MCF 10A (cell line): ENCODE measurements around the gene MAP1LC3B. TPM values are rescaled to one million over a fixed set of nuclear protein-coding genes. Genes with fewer than 3 reads are reported as not detected.

Source experiments
- BruUV-seq: library from RNA; stranded (reverse); fragments of 400-500 nt; replicated peaks from 2 replicates; lab custom pipeline; 2021; lab: Mats Ljungman, UMichigan
- CTCF ChIA-PET: fragments of 300-600 bp; sonication (Branson Sonifier 250); formaldehyde crosslinking; extraction: SDS; loops from one replicate; lab custom pipeline; 2021; ENCODE audit warnings: antibody characterized with exemption, inconsistent platforms; lab: Yijun Ruan, JAX
- POLR2A ChIA-PET: fragments of 300-600, 350-650 bp; sonication (Branson Sonifier 250); formaldehyde crosslinking; extraction: SDS; loops from one replicate; lab custom pipeline; 2020; ENCODE audit warnings: antibody characterized with exemption, inconsistent platforms; lab: Yijun Ruan, JAX
- DNase-seq: peaks from one replicate; pipeline ENCODE4 v3.0.0-alpha.2; 2018; ENCODE audit not compliant: unreplicated experiment
- H3K27ac Mint-ChIP-seq: one replicate; pipeline ENCODE4 v1.8.0; 2022; ENCODE audit warnings: mild to moderate bottlenecking, low read depth, mixed read lengths; ENCODE audit not compliant: unreplicated experiment
- H3K27me3 Mint-ChIP-seq: one replicate; pipeline ENCODE4 v1.8.0; 2022; ENCODE audit warnings: mixed read lengths; ENCODE audit not compliant: insufficient read depth, unreplicated experiment
- H3K36me3 Mint-ChIP-seq: one replicate; pipeline ENCODE4 v1.8.0; 2022; ENCODE audit warnings: mild to moderate bottlenecking, moderate library complexity, mixed read lengths; ENCODE audit not compliant: insufficient read depth, unreplicated experiment
- H3K4me1 Mint-ChIP-seq: one replicate; pipeline ENCODE4 v1.8.0; 2022; ENCODE audit warnings: mixed read lengths; ENCODE audit not compliant: insufficient read depth, unreplicated experiment
- H3K4me3 Mint-ChIP-seq: one replicate; pipeline ENCODE4 v1.8.0; 2022; ENCODE audit warnings: mild to moderate bottlenecking, moderate library complexity, mixed read lengths; ENCODE audit not compliant: unreplicated experiment
- H3K9me3 Mint-ChIP-seq: one replicate; pipeline ENCODE4 v1.8.0; 2022; ENCODE audit warnings: mixed read lengths; ENCODE audit not compliant: unreplicated experiment
- intact Hi-C: fragments of 100-400 bp; cut with micrococcal nuclease; formaldehyde crosslinking; loops from 2 replicates; pipeline ENCODE4 v1.14.1; 2022
- total RNA-seq: library from RNA; stranded (reverse); gene quantifications from 2 replicates; pipeline ENCODE4 v1.2.3, GENCODE V29; 2022
- TF ChIP-seq, protein P1 (sequence below): fragments of 200-600 bp; IDR thresholded peaks from one replicate; pipeline ENCODE4 v1.8.0; 2022; ENCODE audit warnings: antibody characterized with exemption, mild to moderate bottlenecking; ENCODE audit not compliant: unreplicated experiment

Gene MAP1LC3B
- total RNA-seq, 1 experiment from 2014 or later: 271 TPM

DNA sequence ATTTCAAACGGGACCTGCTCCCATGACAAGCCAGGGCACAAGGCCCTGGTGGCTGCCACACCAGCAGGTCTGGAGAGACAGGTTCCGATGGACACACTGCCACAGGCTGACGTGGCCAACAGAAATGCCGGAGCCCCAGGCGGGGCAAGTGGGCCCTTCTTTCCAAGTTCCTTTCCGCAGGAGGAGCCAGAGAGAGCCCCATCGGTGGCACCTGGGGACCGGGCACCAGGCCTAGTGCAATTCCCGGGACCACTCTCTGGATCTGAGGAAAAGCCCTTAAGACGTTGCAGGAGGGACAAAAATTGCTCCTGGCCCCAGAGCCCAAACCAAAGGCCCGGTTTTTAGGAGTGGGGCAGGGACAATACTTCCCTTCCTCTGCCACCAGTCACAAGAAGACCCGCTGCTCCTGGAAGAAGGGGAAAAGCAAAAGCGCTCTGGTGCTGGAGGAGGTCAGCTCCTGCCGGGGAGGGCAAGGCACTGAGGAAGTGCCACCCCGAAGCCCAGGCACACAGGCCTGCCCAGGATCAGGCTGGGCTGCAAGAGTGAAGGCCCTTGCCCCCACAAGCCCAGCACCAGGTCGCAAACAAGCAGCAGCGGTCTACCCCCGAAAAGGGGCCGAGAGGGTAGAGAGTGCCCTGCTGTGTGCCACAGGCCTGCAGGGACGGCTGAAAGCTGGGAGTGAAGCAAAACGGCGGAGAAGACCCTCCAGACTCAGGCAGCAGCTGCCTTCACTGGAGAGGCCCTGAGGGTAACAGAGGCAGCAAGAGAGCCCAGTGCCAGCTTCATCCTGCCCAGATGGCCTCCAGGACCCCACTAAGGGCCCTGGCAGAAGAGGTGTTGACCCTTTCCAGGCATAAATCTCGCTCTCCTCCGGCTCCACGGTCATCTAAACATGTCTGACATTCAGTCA, 29.1 kb downstream of the MAP1LC3B start:
- CTCF ChIA-PET: interaction anchor here (0.7 to 1.9 kb wide), 4 partner anchors 14 to 215 kb away, joined by 3 to 6 read pairs (median 4); no protein-coding TSS in a partner anchor
- H3K36me3 Mint-ChIP-seq: peaks cover 61% of the 10 kb centered on the region

DNA sequence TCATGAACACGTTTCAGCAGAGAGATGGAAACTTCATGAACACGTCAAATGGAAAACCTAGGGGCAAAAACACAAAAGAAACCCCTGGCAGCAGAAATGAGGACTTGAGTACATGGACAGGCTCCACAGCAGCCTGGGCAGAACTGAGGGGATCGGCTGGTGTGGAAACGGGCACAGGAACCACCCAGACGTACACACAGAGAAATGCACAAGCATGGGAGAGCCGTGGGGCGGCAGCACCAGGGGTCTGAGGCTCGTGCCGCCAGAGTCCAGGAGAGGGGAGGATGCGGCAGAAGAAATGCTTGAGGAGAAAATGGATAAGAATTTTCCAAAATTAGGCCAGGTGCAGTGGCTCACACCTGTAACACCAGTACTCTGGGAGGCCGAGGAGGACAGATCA, 30.0 kb downstream of the MAP1LC3B start:
- H3K36me3 Mint-ChIP-seq: peaks cover 52% of the 10 kb centered on the region
- H3K4me1 Mint-ChIP-seq: no peaks in the 10 kb centered on the region
- no peaks in the 10 kb centered on the region for H3K27me3 Mint-ChIP-seq
- ChIA-PET POLR2A (no interaction called here), CTCF (interaction anchor here (0.6 kb wide), 1 partner anchor 556 kb away, joined by 3 read pairs; no protein-coding TSS in a partner anchor)
- TF ChIP-seq, protein P1, sequence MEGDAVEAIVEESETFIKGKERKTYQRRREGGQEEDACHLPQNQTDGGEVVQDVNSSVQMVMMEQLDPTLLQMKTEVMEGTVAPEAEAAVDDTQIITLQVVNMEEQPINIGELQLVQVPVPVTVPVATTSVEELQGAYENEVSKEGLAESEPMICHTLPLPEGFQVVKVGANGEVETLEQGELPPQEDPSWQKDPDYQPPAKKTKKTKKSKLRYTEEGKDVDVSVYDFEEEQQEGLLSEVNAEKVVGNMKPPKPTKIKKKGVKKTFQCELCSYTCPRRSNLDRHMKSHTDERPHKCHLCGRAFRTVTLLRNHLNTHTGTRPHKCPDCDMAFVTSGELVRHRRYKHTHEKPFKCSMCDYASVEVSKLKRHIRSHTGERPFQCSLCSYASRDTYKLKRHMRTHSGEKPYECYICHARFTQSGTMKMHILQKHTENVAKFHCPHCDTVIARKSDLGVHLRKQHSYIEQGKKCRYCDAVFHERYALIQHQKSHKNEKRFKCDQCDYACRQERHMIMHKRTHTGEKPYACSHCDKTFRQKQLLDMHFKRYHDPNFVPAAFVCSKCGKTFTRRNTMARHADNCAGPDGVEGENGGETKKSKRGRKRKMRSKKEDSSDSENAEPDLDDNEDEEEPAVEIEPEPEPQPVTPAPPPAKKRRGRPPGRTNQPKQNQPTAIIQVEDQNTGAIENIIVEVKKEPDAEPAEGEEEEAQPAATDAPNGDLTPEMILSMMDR: no peak
- BruUV-seq: no TSS peak
- no peak for DNase-seq
- intact Hi-C loops: no loop called here
- no peak overlapping the region for H3K4me3 Mint-ChIP-seq
- no peaks in the 10 kb centered on the region for H3K9me3 Mint-ChIP-seq
- no peak overlapping the region for H3K27ac Mint-ChIP-seq

More for the DNA sequence above, 29.1 kb downstream of the MAP1LC3B start:
- no peaks in the 10 kb centered on the region for H3K27me3 Mint-ChIP-seq
- TF ChIP-seq, protein P1: no peak
- H3K4me1 Mint-ChIP-seq: no peaks in the 10 kb centered on the region
- no peak overlapping the region for H3K4me3 Mint-ChIP-seq
- POLR2A ChIA-PET: interaction anchor here (0.7 kb wide), 1 partner anchor 44 kb away, joined by 3 read pairs; no protein-coding TSS in a partner anchor
- H3K9me3 Mint-ChIP-seq: no peaks in the 10 kb centered on the region
- DNase-seq: no peak
- BruUV-seq: no TSS peak
- H3K27ac Mint-ChIP-seq: no peak overlapping the region
- intact Hi-C loops: no loop called here

DNA sequence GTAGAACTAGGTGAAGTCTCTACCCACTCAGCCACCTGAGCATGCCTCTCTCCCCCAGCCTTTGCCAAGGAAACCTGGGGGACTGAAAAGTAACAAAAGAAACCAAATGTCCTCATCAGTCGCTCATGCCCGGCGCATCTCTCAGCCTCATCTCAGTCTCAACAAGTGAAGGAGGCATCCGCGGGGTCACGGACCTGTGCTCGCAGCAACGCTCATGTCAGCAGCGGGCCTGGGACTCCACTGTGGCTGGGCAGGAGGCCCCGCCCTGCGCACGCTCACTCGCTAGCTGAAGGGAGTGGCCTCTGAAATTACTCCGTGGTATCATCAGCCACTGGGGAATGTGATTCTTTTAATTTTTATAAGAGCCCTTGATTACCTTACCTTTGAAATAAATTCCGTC, 31.3 kb downstream of the MAP1LC3B start:
- Mint-ChIP-seq H3K27ac (no peak overlapping the region), H3K4me3 (no peak overlapping the region), H3K4me1 (no peaks in the 10 kb centered on the region), H3K36me3 (peaks cover 47% of the 10 kb centered on the region), H3K27me3 (no peaks in the 10 kb centered on the region), H3K9me3 (no peaks in the 10 kb centered on the region)
- BruUV-seq: no TSS peak
- intact Hi-C loops: no loop called here
- DNase-seq: no peak
- TF ChIP-seq, protein P1: no peak
- POLR2A ChIA-PET: interaction anchor here (0.6 kb wide), 1 partner anchor 31 kb away, joined by 3 read pairs; no protein-coding TSS in a partner anchor
- CTCF ChIA-PET: interaction anchor here (3.9 kb wide), 1 partner anchor 213 kb away, joined by 24 read pairs; no protein-coding TSS in a partner anchor

DNA sequence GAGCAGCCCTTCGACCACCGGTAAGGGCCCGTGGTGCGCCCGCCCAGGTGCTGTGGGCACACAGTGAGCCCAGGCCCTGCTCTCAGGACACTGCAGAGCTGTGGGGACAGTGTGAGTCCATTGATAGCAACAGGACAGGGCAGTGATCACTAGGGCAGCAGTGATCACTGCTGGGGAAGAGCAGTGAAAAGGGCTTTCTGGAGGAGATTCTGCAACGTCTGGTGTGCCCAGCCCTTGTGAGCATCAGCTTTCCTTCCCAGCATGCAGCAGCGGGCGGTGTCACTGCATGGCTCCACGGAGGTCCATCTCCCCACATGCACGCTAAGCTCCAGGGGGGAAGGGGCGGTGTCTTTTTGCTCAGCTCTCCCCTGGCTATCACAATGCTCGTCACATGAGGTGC, 32.1 kb downstream of the MAP1LC3B start:
- H3K27me3 Mint-ChIP-seq: no peaks in the 10 kb centered on the region
- ChIA-PET POLR2A (no interaction called here), CTCF (interaction anchor here (0.6 to 3.9 kb wide), 2 partner anchors 212 to 1339 kb away, joined by 3 to 24 read pairs; no protein-coding TSS in a partner anchor)
- H3K4me1 Mint-ChIP-seq: no peaks in the 10 kb centered on the region
- no peak overlapping the region for H3K4me3 Mint-ChIP-seq
- no peak overlapping the region for H3K27ac Mint-ChIP-seq
- TF ChIP-seq, protein P1: no peak
- BruUV-seq: no TSS peak
- H3K36me3 Mint-ChIP-seq: peaks cover 52% of the 10 kb centered on the region
- no peaks in the 10 kb centered on the region for H3K9me3 Mint-ChIP-seq
- DNase-seq: no peak
- intact Hi-C loops: no loop called here
